ENCODE results near the gene THOC6.

DNA sequence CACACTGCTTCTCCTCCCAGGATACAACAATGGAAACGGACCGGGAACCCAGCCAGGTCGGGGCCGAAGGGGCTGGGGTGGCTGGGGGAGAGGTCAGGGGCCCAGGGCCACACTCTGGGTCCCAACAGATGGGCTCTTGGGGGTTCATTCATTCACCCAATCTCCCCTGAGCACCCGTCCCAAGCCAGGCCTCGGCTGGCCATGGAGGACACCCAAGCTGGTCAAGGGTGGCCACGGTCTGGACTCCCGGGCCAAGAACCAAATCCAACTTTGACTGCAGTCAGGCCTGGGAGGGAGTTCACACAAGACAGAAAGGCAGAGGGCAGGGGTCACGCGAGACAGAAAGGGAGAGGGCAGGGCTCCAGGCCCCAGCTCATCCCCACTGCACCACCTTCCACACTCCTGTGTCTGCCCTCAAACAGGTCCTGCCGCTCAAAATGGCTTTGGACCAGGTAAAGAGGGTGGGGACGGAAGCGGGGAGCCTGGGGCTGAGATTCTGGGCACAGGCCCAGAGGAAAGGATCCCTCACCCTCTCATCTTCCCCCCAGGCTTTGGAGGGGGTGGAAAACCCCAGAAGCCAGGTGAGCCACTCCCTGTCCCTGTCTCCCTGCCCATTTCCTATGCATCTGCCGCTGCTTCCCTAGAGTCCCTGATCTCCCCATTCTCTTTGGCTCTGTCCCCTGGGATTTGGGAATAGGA lies 31.3 kb upstream of the THOC6 start:
- TF ChIP-seq, protein P1, sequence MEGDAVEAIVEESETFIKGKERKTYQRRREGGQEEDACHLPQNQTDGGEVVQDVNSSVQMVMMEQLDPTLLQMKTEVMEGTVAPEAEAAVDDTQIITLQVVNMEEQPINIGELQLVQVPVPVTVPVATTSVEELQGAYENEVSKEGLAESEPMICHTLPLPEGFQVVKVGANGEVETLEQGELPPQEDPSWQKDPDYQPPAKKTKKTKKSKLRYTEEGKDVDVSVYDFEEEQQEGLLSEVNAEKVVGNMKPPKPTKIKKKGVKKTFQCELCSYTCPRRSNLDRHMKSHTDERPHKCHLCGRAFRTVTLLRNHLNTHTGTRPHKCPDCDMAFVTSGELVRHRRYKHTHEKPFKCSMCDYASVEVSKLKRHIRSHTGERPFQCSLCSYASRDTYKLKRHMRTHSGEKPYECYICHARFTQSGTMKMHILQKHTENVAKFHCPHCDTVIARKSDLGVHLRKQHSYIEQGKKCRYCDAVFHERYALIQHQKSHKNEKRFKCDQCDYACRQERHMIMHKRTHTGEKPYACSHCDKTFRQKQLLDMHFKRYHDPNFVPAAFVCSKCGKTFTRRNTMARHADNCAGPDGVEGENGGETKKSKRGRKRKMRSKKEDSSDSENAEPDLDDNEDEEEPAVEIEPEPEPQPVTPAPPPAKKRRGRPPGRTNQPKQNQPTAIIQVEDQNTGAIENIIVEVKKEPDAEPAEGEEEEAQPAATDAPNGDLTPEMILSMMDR (IDR thresholded peaks at IDR 0.05; ENCODE audit: low read length), result no peak
- TF ChIP-seq EZH2phosphoT487 (IDR thresholded peaks at IDR 0.05; ENCODE audit: low read length) (no peak), EZH2 (optimal IDR thresholded peaks at IDR 0.05; ENCODE audit: low read depth, low read length) (no peak)
